ENCODE results near the gene HSD17B13.

HSD17B13 gene

GRCh38 chr4:87278335-87278794 is 44.3 kb downstream of the HSD17B13 start:
- Mint-ChIP-seq H3K27me3 (peaks cover 36% of the 10 kb centered on the region), H3K4me1 (no peaks in the 10 kb centered on the region), H3K4me3 (no peak overlapping the region), H3K36me3 (ENCODE audit: insufficient read depth) (no peaks in the 10 kb centered on the region), H3K27ac (ENCODE audit: low read depth) (no peak overlapping the region), H3K9me3 (no peaks in the 10 kb centered on the region)
- ATAC-seq (replicated peaks; ENCODE audit: extremely low read depth, poor library complexity, severe bottlenecking) = no peak
- DNase-seq (ENCODE audit: low spot score in 2 of 2) = no peak

- H3K36me3 Mint-ChIP-seq (ENCODE audit: insufficient read depth) = no peaks in the 10 kb centered on the region
- H3K9me3 Mint-ChIP-seq = no peaks in the 10 kb centered on the region
- DNase-seq (ENCODE audit: low spot score in 2 of 2) = no peak
- no peaks in the 10 kb centered on the region for H3K4me1 Mint-ChIP-seq
- no peak overlapping the region for H3K27ac Mint-ChIP-seq (ENCODE audit: low read depth)
- H3K4me3 Mint-ChIP-seq = no peak overlapping the region
- ATAC-seq (replicated peaks; ENCODE audit: extremely low read depth, poor library complexity, severe bottlenecking) = no peak
- peaks cover 61% of the 10 kb centered on the region for H3K27me3 Mint-ChIP-seq
Observed at GRCh38 chr4:87275311-87275710, 47.4 kb downstream of the HSD17B13 start.

- H3K9me3 Mint-ChIP-seq = no peaks in the 10 kb centered on the region
- no peak for ATAC-seq (replicated peaks; ENCODE audit: extremely low read depth, poor library complexity, severe bottlenecking)
Observed at GRCh38 chr4:87274803-87275202, 47.9 kb downstream of the HSD17B13 start.

GRCh38 chr4:87274327-87274726 is 48.4 kb downstream of the HSD17B13 start:
- Mint-ChIP-seq H3K27ac (ENCODE audit: low read depth) (no peak overlapping the region), H3K4me3 (no peak overlapping the region), H3K9me3 (no peaks in the 10 kb centered on the region), H3K27me3 (peaks cover 55% of the 10 kb centered on the region), H3K36me3 (ENCODE audit: insufficient read depth) (no peaks in the 10 kb centered on the region), H3K4me1 (no peaks in the 10 kb centered on the region)
- DNase-seq (ENCODE audit: low spot score in 2 of 2) = no peak
- ATAC-seq (replicated peaks; ENCODE audit: extremely low read depth, poor library complexity, severe bottlenecking) = no peak

More at GRCh38 chr4:87274803-87275202, 47.9 kb downstream of the HSD17B13 start:
- Mint-ChIP-seq H3K4me1 (no peaks in the 10 kb centered on the region), H3K4me3 (no peak overlapping the region), H3K27me3 (peaks cover 59% of the 10 kb centered on the region), H3K36me3 (ENCODE audit: insufficient read depth) (no peaks in the 10 kb centered on the region), H3K27ac (ENCODE audit: low read depth) (no peak overlapping the region)
- DNase-seq (ENCODE audit: low spot score in 2 of 2) = no peak

GRCh38 chr4:87270825-87271224 is 51.9 kb downstream of the HSD17B13 start:
- ATAC-seq (replicated peaks; ENCODE audit: extremely low read depth, poor library complexity, severe bottlenecking) = no peak
- no peak overlapping the region for H3K4me3 Mint-ChIP-seq

GRCh38 chr4:87270144-87270543 is 52.5 kb downstream of the HSD17B13 start:
- no peaks in the 10 kb centered on the region for H3K4me1 Mint-ChIP-seq
- no peaks in the 10 kb centered on the region for H3K9me3 Mint-ChIP-seq
- H3K4me3 Mint-ChIP-seq = no peak overlapping the region
- no peak overlapping the region for H3K27ac Mint-ChIP-seq (ENCODE audit: low read depth)
- DNase-seq (ENCODE audit: low spot score in 2 of 2) (no peak), ATAC-seq (replicated peaks; ENCODE audit: extremely low read depth, poor library complexity, severe bottlenecking) (no peak)
- H3K36me3 Mint-ChIP-seq (ENCODE audit: insufficient read depth) = no peaks in the 10 kb centered on the region
- H3K27me3 Mint-ChIP-seq = peaks cover 50% of the 10 kb centered on the region

More at GRCh38 chr4:87270825-87271224, 51.9 kb downstream of the HSD17B13 start:
- H3K36me3 Mint-ChIP-seq (ENCODE audit: insufficient read depth) = no peaks in the 10 kb centered on the region
- peaks cover 50% of the 10 kb centered on the region for H3K27me3 Mint-ChIP-seq
- no peaks in the 10 kb centered on the region for H3K4me1 Mint-ChIP-seq
- no peak for DNase-seq (ENCODE audit: low spot score in 2 of 2)
- H3K27ac Mint-ChIP-seq (ENCODE audit: low read depth) = no peak overlapping the region
- no peaks in the 10 kb centered on the region for H3K9me3 Mint-ChIP-seq

- no peaks in the 10 kb centered on the region for H3K4me1 Mint-ChIP-seq
- no peak for DNase-seq (ENCODE audit: low spot score in 2 of 2)
Observed at GRCh38 chr4:87268411-87268810, 54.3 kb downstream of the HSD17B13 start.

GRCh38 chr4:87266986-87267385 is 55.7 kb downstream of the HSD17B13 start:
- Mint-ChIP-seq H3K4me3 (no peak overlapping the region), H3K9me3 (no peaks in the 10 kb centered on the region), H3K27ac (ENCODE audit: low read depth) (no peak overlapping the region), H3K36me3 (ENCODE audit: insufficient read depth) (no peaks in the 10 kb centered on the region), H3K4me1 (no peaks in the 10 kb centered on the region), H3K27me3 (peaks cover 28% of the 10 kb centered on the region)
- no peak for DNase-seq (ENCODE audit: low spot score in 2 of 2)
- no peak for ATAC-seq (replicated peaks; ENCODE audit: extremely low read depth, poor library complexity, severe bottlenecking)

More at GRCh38 chr4:87268411-87268810, 54.3 kb downstream of the HSD17B13 start:
- ATAC-seq (replicated peaks; ENCODE audit: extremely low read depth, poor library complexity, severe bottlenecking) = no peak
- no peak overlapping the region for H3K4me3 Mint-ChIP-seq
- H3K27me3 Mint-ChIP-seq = peaks cover 36% of the 10 kb centered on the region
- no peak overlapping the region for H3K27ac Mint-ChIP-seq (ENCODE audit: low read depth)
- no peaks in the 10 kb centered on the region for H3K36me3 Mint-ChIP-seq (ENCODE audit: insufficient read depth)
- H3K9me3 Mint-ChIP-seq = no peaks in the 10 kb centered on the region

- H3K27ac Mint-ChIP-seq (ENCODE audit: low read depth) = no peak overlapping the region
Observed at GRCh38 chr4:87262886-87263285, 59.8 kb downstream of the HSD17B13 start.

GRCh38 chr4:87260477-87260876 is 62.2 kb downstream of the HSD17B13 start:
- Mint-ChIP-seq H3K4me1 (no peaks in the 10 kb centered on the region), H3K36me3 (ENCODE audit: insufficient read depth) (no peaks in the 10 kb centered on the region), H3K27me3 (peaks cover 6% of the 10 kb centered on the region), H3K27ac (ENCODE audit: low read depth) (no peak overlapping the region), H3K4me3 (no peak overlapping the region), H3K9me3 (peaks cover 5% of the 10 kb centered on the region)
- DNase-seq (ENCODE audit: low spot score in 2 of 2) = no peak
- no peak for ATAC-seq (replicated peaks; ENCODE audit: extremely low read depth, poor library complexity, severe bottlenecking)

More at GRCh38 chr4:87262886-87263285, 59.8 kb downstream of the HSD17B13 start:
- H3K4me1 Mint-ChIP-seq = no peaks in the 10 kb centered on the region
- ATAC-seq (replicated peaks; ENCODE audit: extremely low read depth, poor library complexity, severe bottlenecking) (no peak), DNase-seq (ENCODE audit: low spot score in 2 of 2) (no peak)
- no peaks in the 10 kb centered on the region for H3K9me3 Mint-ChIP-seq
- H3K4me3 Mint-ChIP-seq = no peak overlapping the region
- no peaks in the 10 kb centered on the region for H3K36me3 Mint-ChIP-seq (ENCODE audit: insufficient read depth)
- H3K27me3 Mint-ChIP-seq = peaks cover 14% of the 10 kb centered on the region

- no peaks in the 10 kb centered on the region for H3K36me3 Mint-ChIP-seq (ENCODE audit: insufficient read depth)
- no peaks in the 10 kb centered on the region for H3K4me1 Mint-ChIP-seq
- DNase-seq (ENCODE audit: low spot score in 2 of 2) (no peak), ATAC-seq (replicated peaks; ENCODE audit: extremely low read depth, poor library complexity, severe bottlenecking) (no peak)
- peaks cover 6% of the 10 kb centered on the region for H3K27me3 Mint-ChIP-seq
- H3K9me3 Mint-ChIP-seq = peaks cover 6% of the 10 kb centered on the region
- no peak overlapping the region for H3K27ac Mint-ChIP-seq (ENCODE audit: low read depth)
- H3K4me3 Mint-ChIP-seq = no peak overlapping the region
Observed at GRCh38 chr4:87258677-87259076, 64.0 kb downstream of the HSD17B13 start.

- no peaks in the 10 kb centered on the region for H3K36me3 Mint-ChIP-seq (ENCODE audit: insufficient read depth)
- H3K27ac Mint-ChIP-seq (ENCODE audit: low read depth) = no peak overlapping the region
- H3K4me3 Mint-ChIP-seq = no peak overlapping the region
- peaks cover 6% of the 10 kb centered on the region for H3K9me3 Mint-ChIP-seq
- H3K27me3 Mint-ChIP-seq = no peaks in the 10 kb centered on the region
- no peak for DNase-seq (ENCODE audit: low spot score in 2 of 2)
- no peaks in the 10 kb centered on the region for H3K4me1 Mint-ChIP-seq
- ATAC-seq (replicated peaks; ENCODE audit: extremely low read depth, poor library complexity, severe bottlenecking) = no peak
Observed at GRCh38 chr4:87257523-87257922, 65.2 kb downstream of the HSD17B13 start.

- H3K4me1 Mint-ChIP-seq = no peaks in the 10 kb centered on the region
- H3K27me3 Mint-ChIP-seq = no peaks in the 10 kb centered on the region
- H3K9me3 Mint-ChIP-seq = peaks cover 6% of the 10 kb centered on the region
- DNase-seq (ENCODE audit: low spot score in 2 of 2) (no peak), ATAC-seq (replicated peaks; ENCODE audit: extremely low read depth, poor library complexity, severe bottlenecking) (no peak)
- no peak overlapping the region for H3K4me3 Mint-ChIP-seq
- H3K36me3 Mint-ChIP-seq (ENCODE audit: insufficient read depth) = no peaks in the 10 kb centered on the region
- H3K27ac Mint-ChIP-seq (ENCODE audit: low read depth) = no peak overlapping the region
Observed at GRCh38 chr4:87255755-87256154, 66.9 kb downstream of the HSD17B13 start.
